Mesendoderm (in vitro differentiated cells): ENCODE measurements around the gene PPA1.
A peak's percentile ranks its signal among the peaks of the same experiment; 100 is the strongest.

Experiments used
- DNase-seq: peaks from one replicate; pipeline ENCODE4 v3.0.0; 2013
- H2AK5ac ChIP-seq: 2 replicates; pipeline ENCODE4 v1.6.1; 2013; ENCODE audit warnings: low read length, inconsistent platforms
- H2BK120ac ChIP-seq: 2 replicates; pipeline ENCODE4 v1.6.1; 2013; ENCODE audit warnings: low read depth, mild to moderate bottlenecking, low read length, moderate library complexity, mixed read lengths
- H2BK15ac ChIP-seq: replicated peaks from 2 replicates; pipeline ENCODE4 v1.6.1; 2013; ENCODE audit warnings: low read depth, mild to moderate bottlenecking, moderate library complexity
- H2BK5ac ChIP-seq: 2 replicates; pipeline ENCODE4 v1.6.1; 2013; ENCODE audit warnings: low read length, inconsistent platforms
- H3K18ac ChIP-seq: 2 replicates; pipeline ENCODE4 v1.6.1; 2013; ENCODE audit warnings: mild to moderate bottlenecking, low read length, mixed read lengths
- H3K23ac ChIP-seq: one replicate; pipeline ENCODE4 v1.6.1; 2013; ENCODE audit warnings: low read length
- H3K27ac ChIP-seq: 2 replicates; pipeline ENCODE4 v1.5.1; 2013; ENCODE audit warnings: low read depth, mild to moderate bottlenecking, inconsistent platforms, low read length, moderate library complexity
- H3K27me3 ChIP-seq: 2 replicates; pipeline ENCODE4 v1.6.1; 2013; ENCODE audit warnings: low read length, control low read depth, mild to moderate bottlenecking, inconsistent platforms; ENCODE audit not compliant: insufficient read depth, poor library complexity
- H3K36me3 ChIP-seq: 2 replicates; pipeline ENCODE4 v1.6.1; 2013; ENCODE audit warnings: low read length, inconsistent platforms; ENCODE audit not compliant: control insufficient read depth, insufficient read depth
- H3K4ac ChIP-seq: one replicate; pipeline ENCODE4 v1.6.1; 2013; ENCODE audit warnings: low read depth, mild to moderate bottlenecking, low read length, moderate library complexity
- H3K4me1 ChIP-seq: 2 replicates; pipeline ENCODE4 v1.6.1; 2013; ENCODE audit warnings: low read depth, low read length, inconsistent platforms; ENCODE audit not compliant: control insufficient read depth
- H3K4me2 ChIP-seq: 2 replicates; pipeline ENCODE4 v1.6.1; 2013; ENCODE audit warnings: low read length
- H3K4me3 ChIP-seq: 2 replicates; pipeline ENCODE4 v1.5.1; 2013; ENCODE audit warnings: mild to moderate bottlenecking, low read length
- H3K56ac ChIP-seq: one replicate; pipeline ENCODE4 v1.6.1; 2013; ENCODE audit warnings: low read length
- H3K79me1 ChIP-seq: 2 replicates; pipeline ENCODE4 v1.6.1; 2013; ENCODE audit warnings: low read length, inconsistent platforms
- H3K79me2 ChIP-seq: 2 replicates; pipeline ENCODE4 v1.6.1; 2013; ENCODE audit warnings: mild to moderate bottlenecking, low read length; ENCODE audit not compliant: control insufficient read depth, insufficient read depth
- H3K9ac ChIP-seq: 2 replicates; pipeline ENCODE4 v1.6.1; 2013; ENCODE audit warnings: low read length, inconsistent platforms
- H4K5ac ChIP-seq: one replicate; pipeline ENCODE4 v1.6.1; 2013; ENCODE audit warnings: low read length
- H4K8ac ChIP-seq: one replicate; pipeline ENCODE4 v1.6.1; 2013; ENCODE audit warnings: low read depth, mild to moderate bottlenecking, control low read depth, low read length, moderate library complexity
- WGBS: extraction: QIAGEN DNeasy Blood & Tissue Kit; methylation state at CpG from one replicate; pipeline ENCODE4 v1.1.7; 2013; ENCODE audit warnings: low lambda C conversion rate, missing lambda C conversion rate; ENCODE audit not compliant: insufficient coverage; ENCODE audit errors: extremely low coverage; 5-methylcytosine and 5-hydroxymethylcytosine counted together

PPA1 gene

DNA sequence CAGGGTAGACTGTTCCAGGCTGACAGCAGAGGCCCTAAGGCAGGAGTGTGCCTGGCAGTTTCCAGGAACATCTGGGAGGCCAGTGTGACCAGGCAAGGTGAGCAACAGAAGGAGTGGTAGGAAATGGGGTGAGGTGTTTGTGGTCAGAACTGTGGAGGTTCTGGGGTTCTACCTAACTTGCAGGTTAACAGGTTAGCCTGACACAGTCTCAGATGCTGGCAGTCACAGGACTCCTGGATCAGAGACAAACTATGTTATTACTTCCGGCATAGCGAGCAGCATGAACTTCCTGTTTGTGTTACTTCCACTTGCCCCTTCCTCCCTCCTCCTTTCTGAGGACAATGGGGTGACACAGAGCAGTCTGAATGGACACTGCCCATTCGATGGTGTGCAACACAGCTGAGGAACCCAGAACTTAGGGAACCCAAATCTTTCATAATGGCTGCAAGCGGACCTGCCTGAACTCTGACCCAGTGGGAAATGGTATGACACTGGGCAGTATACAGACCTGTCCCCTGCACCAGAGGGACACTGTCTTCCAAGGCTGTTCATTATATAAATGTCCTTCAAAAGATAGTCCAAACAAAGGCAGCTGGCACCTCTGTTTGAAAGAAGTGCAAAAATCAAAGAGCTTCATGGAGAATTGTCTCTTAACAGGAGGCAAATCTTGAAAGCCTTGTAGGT is 59.0 kb downstream of the PPA1 start:
- Histone ChIP-seq H3K79me1 (peaks cover 2% of the 10 kb centered on the region), H3K27me3 (no peaks in the 10 kb centered on the region), H2AK5ac (no peak overlapping the region), H2BK15ac (no peak overlapping the region), H3K4ac (no peak overlapping the region), H2BK120ac (no peak overlapping the region), H3K79me2 (peaks cover 8% of the 10 kb centered on the region), H2BK5ac (no peak overlapping the region), H3K4me2 (no peak overlapping the region), H4K8ac (no peak overlapping the region), H3K27ac (no peak overlapping the region), H4K5ac (no peak overlapping the region), H3K4me1 (no peaks in the 10 kb centered on the region), H3K36me3 (no peaks in the 10 kb centered on the region), H3K23ac (no peak overlapping the region), H3K4me3 (no peak overlapping the region), H3K56ac (no peak overlapping the region), H3K18ac (no peak overlapping the region), H3K9ac (no peak overlapping the region)
- WGBS = no CpG with 5 or more reads among the region's 4 CpGs
- no peak for DNase-seq

DNA sequence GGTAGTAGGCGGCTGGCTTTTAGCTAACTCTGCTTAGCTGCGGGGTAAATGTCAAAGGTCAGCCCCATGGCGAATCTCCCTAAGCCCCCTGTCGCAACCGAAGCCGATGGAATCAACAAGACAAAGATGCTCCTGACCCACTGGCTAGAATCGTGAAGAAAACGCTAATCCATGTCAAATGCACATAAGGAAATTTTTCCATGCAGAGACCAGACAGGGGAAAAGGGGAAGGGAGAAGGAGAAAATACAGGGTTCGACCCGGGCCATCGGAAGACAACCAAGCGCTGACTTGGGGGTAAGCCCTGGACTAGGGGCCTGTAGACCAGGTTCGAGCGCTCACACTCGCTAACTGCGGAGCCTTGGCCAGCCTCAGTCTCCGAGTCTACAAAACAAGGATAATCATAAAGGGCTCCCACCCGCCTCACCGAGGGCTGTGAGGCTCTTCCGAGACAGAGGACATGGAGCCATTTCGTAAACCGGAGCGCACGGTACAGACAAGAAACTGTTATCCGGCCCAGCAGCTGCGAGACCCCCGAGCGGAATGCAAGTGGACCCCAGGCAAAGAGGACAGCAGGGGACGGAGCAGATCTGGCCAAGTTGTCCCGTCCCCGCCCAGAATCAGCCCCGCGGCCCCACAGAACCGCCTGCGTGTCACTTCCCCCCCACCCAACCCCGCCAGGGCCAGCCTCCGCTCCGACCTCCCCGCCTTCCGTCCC is 63.4 kb downstream of the PPA1 start:
- Histone ChIP-seq H3K36me3 (no peaks in the 10 kb centered on the region), H4K5ac (no peak overlapping the region), H3K4me2 (peak overlapping the region; percentile 92), H4K8ac (no peak overlapping the region), H3K4ac (no peak overlapping the region), H3K27me3 (no peaks in the 10 kb centered on the region), H2BK120ac (no peak overlapping the region), H3K18ac (peak overlapping the region; percentile 0), H3K79me1 (peaks cover 11% of the 10 kb centered on the region), H3K23ac (no peak overlapping the region), H3K4me1 (peaks cover 3% of the 10 kb centered on the region), H3K9ac (peak overlapping the region; percentile 95), H3K56ac (peak overlapping the region; percentile 97), H3K4me3 (peak overlapping the region; percentile 96), H2AK5ac (no peak overlapping the region), H2BK5ac (no peak overlapping the region), H2BK15ac (no peak overlapping the region), H3K79me2 (peaks cover 42% of the 10 kb centered on the region), H3K27ac (no peak overlapping the region)
- no CpG with 5 or more reads among the region's 40 CpGs for WGBS
- peak; percentile 15 for DNase-seq

DNA sequence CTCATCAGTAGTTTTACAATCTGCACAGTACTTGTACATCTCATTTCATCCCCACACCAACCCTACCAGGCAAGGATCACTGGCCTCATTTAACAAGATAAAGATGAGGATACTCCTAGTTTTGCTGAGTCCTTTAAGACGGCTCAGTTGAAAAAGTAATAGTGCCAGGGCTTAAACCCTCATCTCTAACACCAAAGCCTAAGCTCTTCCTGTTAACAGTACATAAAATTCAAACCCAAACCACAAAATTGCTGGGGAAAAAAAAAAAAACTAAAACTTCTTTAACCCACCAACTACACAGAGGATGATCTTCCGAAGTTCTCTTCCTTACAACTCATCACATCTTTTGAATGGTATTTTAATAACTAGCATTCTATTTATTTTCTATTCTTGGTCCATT is 64.2 kb downstream of the PPA1 start:
- H3K23ac ChIP-seq = no peak overlapping the region
- no CpG with 5 or more reads among the region's 2 CpGs for WGBS
- H3K4ac ChIP-seq = no peak overlapping the region
- no peak overlapping the region for H4K5ac ChIP-seq
- H2AK5ac ChIP-seq = no peak overlapping the region
- H3K56ac ChIP-seq = peak overlapping the region; percentile 44
- no peak overlapping the region for H4K8ac ChIP-seq
- no peak overlapping the region for H3K4me3 ChIP-seq
- peak overlapping the region; percentile 15 for H3K9ac ChIP-seq
- peak overlapping the region; percentile 3 for H3K4me2 ChIP-seq
- H3K36me3 ChIP-seq = no peaks in the 10 kb centered on the region
- no peak overlapping the region for H2BK15ac ChIP-seq
- H2BK5ac ChIP-seq = no peak overlapping the region
- H3K18ac ChIP-seq = no peak overlapping the region
- H3K79me2 ChIP-seq = peaks cover 47% of the 10 kb centered on the region
- no peaks in the 10 kb centered on the region for H3K27me3 ChIP-seq
- H3K4me1 ChIP-seq = peaks cover 3% of the 10 kb centered on the region
- no peak overlapping the region for H2BK120ac ChIP-seq
- no peak overlapping the region for H3K27ac ChIP-seq
- peaks cover 11% of the 10 kb centered on the region for H3K79me1 ChIP-seq
- DNase-seq = no peak

GRCh38 chr10:70167246-70167645 is 66.0 kb downstream of the PPA1 start:
- H3K9ac ChIP-seq = no peak overlapping the region
- peaks cover 14% of the 10 kb centered on the region for H3K79me1 ChIP-seq
- no peak overlapping the region for H3K27ac ChIP-seq
- no peak overlapping the region for H3K23ac ChIP-seq
- WGBS = no CpG with 5 or more reads among the region's 7 CpGs
- H2BK15ac ChIP-seq = no peak overlapping the region
- H3K18ac ChIP-seq = no peak overlapping the region
- no peaks in the 10 kb centered on the region for H3K36me3 ChIP-seq
- H2BK5ac ChIP-seq = no peak overlapping the region
- no peak overlapping the region for H4K8ac ChIP-seq
- H3K56ac ChIP-seq = no peak overlapping the region
- no peak overlapping the region for H3K4me2 ChIP-seq
- no peak overlapping the region for H2BK120ac ChIP-seq
- no peak overlapping the region for H3K4ac ChIP-seq
- peaks cover 3% of the 10 kb centered on the region for H3K4me1 ChIP-seq
- no peak overlapping the region for H3K4me3 ChIP-seq
- no peak overlapping the region for H4K5ac ChIP-seq
- peaks cover 56% of the 10 kb centered on the region for H3K79me2 ChIP-seq
- no peaks in the 10 kb centered on the region for H3K27me3 ChIP-seq
- H2AK5ac ChIP-seq = no peak overlapping the region
- DNase-seq = no peak

GRCh38 chr10:70166394-70166793 is 66.8 kb downstream of the PPA1 start:
- Histone ChIP-seq H3K23ac (no peak overlapping the region), H3K4ac (no peak overlapping the region), H3K79me1 (peaks cover 19% of the 10 kb centered on the region), H4K8ac (no peak overlapping the region), H3K27ac (no peak overlapping the region), H3K27me3 (no peaks in the 10 kb centered on the region), H3K56ac (no peak overlapping the region), H3K18ac (no peak overlapping the region), H3K4me3 (no peak overlapping the region), H4K5ac (no peak overlapping the region), H3K4me1 (peaks cover 3% of the 10 kb centered on the region), H2BK15ac (no peak overlapping the region), H3K9ac (no peak overlapping the region), H3K4me2 (no peak overlapping the region), H3K79me2 (peaks cover 62% of the 10 kb centered on the region), H3K36me3 (no peaks in the 10 kb centered on the region), H2BK5ac (no peak overlapping the region), H2AK5ac (no peak overlapping the region), H2BK120ac (no peak overlapping the region)
- no CpG with 5 or more reads among the region's 3 CpGs for WGBS
- no peak for DNase-seq
